ENCODE results near the gene ZNF26. TPM values are rescaled to one million over a fixed set of nuclear protein-coding genes. Genes with fewer than 3 reads are reported as not detected.

Gene ZNF26
- total RNA-seq, 1 donor from 2014 or later = 11.8 TPM

- intact Hi-C loops (cut with DNase I) = no loop called here
- no peak overlapping the region for H3K27ac ChIP-seq
- no peak overlapping the region for H3K4me3 ChIP-seq
- H3K4me1 ChIP-seq = no peaks in the 10 kb centered on the region
- DNase-seq (ENCODE audit: extremely low spot score in 2 of 2) = no peak
- peaks cover 0 to 57% of the 10 kb centered on the region in 2 donors for H3K36me3 ChIP-seq
- no peak for TF ChIP-seq CTCF (IDR thresholded peaks at IDR 0.05)
- H3K27me3 ChIP-seq = no peaks in the 10 kb centered on the region
- H3K9me3 ChIP-seq = peaks cover 70% of the 10 kb centered on the region
Observed at GRCh38 chr12:132941336-132941954, 44.7 kb upstream of the ZNF26 start.

- Histone ChIP-seq H3K9me3 (peaks cover 72% of the 10 kb centered on the region), H3K4me1 (no peaks in the 10 kb centered on the region), H3K27me3 (no peaks in the 10 kb centered on the region), H3K4me3 (no peak overlapping the region), H3K36me3 (peaks cover 0 to 69% of the 10 kb centered on the region in 2 donors), H3K27ac (no peak overlapping the region)
- TF ChIP-seq POLR2A (IDR thresholded peaks at IDR 0.05) = no peak
- TF ChIP-seq CTCF (IDR thresholded peaks at IDR 0.05) = no peak
- no peak for TF ChIP-seq POLR2AphosphoS5 (IDR thresholded peaks at IDR 0.05; ENCODE audit: insufficient read depth in 1 of 2, low read depth in 1 of 2)
- DNase-seq (ENCODE audit: extremely low spot score in 2 of 2) = no peak
- intact Hi-C loops (cut with DNase I) = no loop called here
Observed at GRCh38 chr12:132942611-132943010, 43.6 kb upstream of the ZNF26 start.

- H3K36me3 ChIP-seq = peaks cover 0 to 99% of the 10 kb centered on the region in 2 donors
- H3K9me3 ChIP-seq = peaks cover 89% of the 10 kb centered on the region
- H3K4me1 ChIP-seq = no peaks in the 10 kb centered on the region
- no peak overlapping the region for H3K4me3 ChIP-seq
- H3K27ac ChIP-seq = no peak overlapping the region
- TF ChIP-seq CTCF (IDR thresholded peaks at IDR 0.05) (no peak), POLR2A (IDR thresholded peaks at IDR 0.05) (no peak), POLR2AphosphoS5 (IDR thresholded peaks at IDR 0.05; ENCODE audit: insufficient read depth in 1 of 2, low read depth in 1 of 2) (no peak)
- DNase-seq (ENCODE audit: extremely low spot score in 2 of 2) = no peak
- H3K27me3 ChIP-seq = no peaks in the 10 kb centered on the region
- intact Hi-C loops (cut with DNase I) = no loop called here
Observed at GRCh38 chr12:132945806-132946205, 40.4 kb upstream of the ZNF26 start.

- Histone ChIP-seq H3K4me1 (no peaks in the 10 kb centered on the region), H3K9me3 (peaks cover 83% of the 10 kb centered on the region), H3K4me3 (no peak overlapping the region), H3K27me3 (no peaks in the 10 kb centered on the region), H3K27ac (no peak overlapping the region), H3K36me3 (peaks cover 0 to 94% of the 10 kb centered on the region in 2 donors)
- TF ChIP-seq POLR2AphosphoS5 (IDR thresholded peaks at IDR 0.05; ENCODE audit: insufficient read depth in 1 of 2, low read depth in 1 of 2) (no peak), POLR2A (IDR thresholded peaks at IDR 0.05) (no peak), CTCF (IDR thresholded peaks at IDR 0.05) (no peak)
- intact Hi-C loops (cut with DNase I) = no loop called here
- no peak for DNase-seq (ENCODE audit: extremely low spot score in 2 of 2)
Observed at GRCh38 chr12:132946246-132946820, 39.8 kb upstream of the ZNF26 start.
